ENCODE data around the gene TBL2. TPM values are rescaled to one million over a fixed set of nuclear protein-coding genes. Genes with fewer than 3 reads are reported as not detected.

Gene TBL2
- total and polyA plus RNA-seq, 10 of the 15 experiments (the other 5 are each of a cell fraction or from before 2014, with no cell fraction given) = 1.1 to 49.7 (median 26.7) TPM

GRCh38 chr7:73611017-73611555, 32.7 kb upstream of the TBL2 start:
- Histone ChIP-seq H3K9me3 (replicated peaks; ENCODE audit: control insufficient read depth, insufficient read depth, low read length) (no peaks in the 10 kb centered on the region), H3K36me3 (ENCODE audit: control insufficient read depth in 2 of 2, insufficient read depth in 2 of 2, low read length in 1 of 2) (no peaks in the 10 kb centered on the region), H3K4me2 (ENCODE audit: control insufficient read depth, insufficient read depth) (no peak overlapping the region), H3K9ac (ENCODE audit: control insufficient read depth, insufficient read depth, low read length) (no peak overlapping the region), H3K27me3 (replicated peaks in 1 of 2; ENCODE audit: control insufficient read depth in 2 of 2, insufficient read depth in 2 of 2, low read length in 1 of 2) (no peaks in the 10 kb centered on the region; a peak in 2 of 4 replicates), H4K20me1 (ENCODE audit: control insufficient read depth, insufficient read depth) (no peaks in the 10 kb centered on the region), H3K27ac (ENCODE audit: control insufficient read depth, insufficient read depth) (no peak overlapping the region), H3K79me2 (ENCODE audit: control insufficient read depth, insufficient read depth, low read length) (no peaks in the 10 kb centered on the region), H3K4me1 (ENCODE audit: control insufficient read depth, insufficient read depth, low read length) (no peaks in the 10 kb centered on the region), H2AFZ (ENCODE audit: control insufficient read depth, low read depth, low read length) (no peak overlapping the region), H3K4me3 (no peak overlapping the region)
- ChIA-PET POLR2A (no interaction called here), RAD21 (ENCODE audit: unreplicated experiment) (no interaction called here), SMC1A (ENCODE audit: uncharacterized antibody, unreplicated experiment) (interaction anchor here (0.6 kb wide), 1 partner anchor 254 kb away, joined by 3 read pairs; no protein-coding TSS in a partner anchor), CTCF (interaction anchor here (1.2 to 1.8 kb wide), 2 partner anchors 115 to 124 kb away, joined by 3 to 4 read pairs; no protein-coding TSS in a partner anchor)
- in situ Hi-C loops (cut with MboI) = no loop called here
- ATAC-seq (no peak), FAIRE-seq (no peak), DNase-seq (ENCODE audit: low read depth, low spot score) (no peak)
- 29% methylated on average over 11 of the region's 11 CpGs for WGBS (ENCODE audit: insufficient coverage, insufficient replicate concordance, low lambda C conversion rate, missing lambda C conversion rate)
- no TSS peak for BruUV-seq (replicated peaks)
- TF ChIP-seq PKNOX1 (IDR thresholded peaks at IDR 0.05) = no peak
- TF ChIP-seq JUND (IDR thresholded peaks at IDR 0.05; ENCODE audit: low read depth, low read length) = no peak
- no peak for TF ChIP-seq USF2 (IDR thresholded peaks at IDR 0.05; ENCODE audit: borderline replicate concordance, low read depth, low read length)
- no peak for TF ChIP-seq RFX5 (IDR thresholded peaks at IDR 0.05; ENCODE audit: low read depth, low read length)
- TF ChIP-seq RELB (IDR thresholded peaks at IDR 0.05; ENCODE audit: low read depth) = no peak
- intact Hi-C loops (cut with micrococcal nuclease; ENCODE audit: unreplicated experiment) = loop anchor here (5.0 kb wide), 1 partner anchor 56 kb away; the partner anchor contains the start of gene VPS37D

Measured in GM12878 (cell line).